ENCODE results near the gene EFCAB11. TPM values are rescaled to one million over a fixed set of nuclear protein-coding genes. Genes with fewer than 3 reads are reported as not detected.

Gene EFCAB11
- total RNA-seq, 2 donors from 2014 or later = 3.1 to 8.9 TPM

DNA sequence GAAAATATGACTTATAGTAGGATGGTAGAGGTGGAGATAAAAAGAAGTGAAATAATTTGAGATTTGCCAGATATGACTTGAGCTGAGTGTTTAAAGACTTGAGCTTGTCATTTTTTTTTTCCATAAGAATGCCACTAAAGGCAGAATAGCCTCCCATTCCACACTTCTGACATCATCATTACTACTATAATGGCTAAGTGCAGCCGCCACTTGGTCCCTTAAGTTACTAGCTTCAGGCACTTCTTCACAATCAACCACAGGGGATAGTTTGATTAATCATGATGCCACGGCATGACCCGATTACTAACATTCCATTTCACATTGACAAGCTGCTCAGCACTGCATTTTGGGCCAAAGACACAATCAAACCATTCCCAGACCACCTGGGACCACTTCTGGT is 127.9 kb downstream of the EFCAB11 start:
- peaks cover 5% of the 10 kb centered on the region for H3K9me3 ChIP-seq
- ATAC-seq (ENCODE audit: insufficient number of reproducible peaks, low FRiP score, low read depth) (no peak), DNase-seq (ENCODE audit: low spot score) (no peak)
- TF ChIP-seq, protein P1, sequence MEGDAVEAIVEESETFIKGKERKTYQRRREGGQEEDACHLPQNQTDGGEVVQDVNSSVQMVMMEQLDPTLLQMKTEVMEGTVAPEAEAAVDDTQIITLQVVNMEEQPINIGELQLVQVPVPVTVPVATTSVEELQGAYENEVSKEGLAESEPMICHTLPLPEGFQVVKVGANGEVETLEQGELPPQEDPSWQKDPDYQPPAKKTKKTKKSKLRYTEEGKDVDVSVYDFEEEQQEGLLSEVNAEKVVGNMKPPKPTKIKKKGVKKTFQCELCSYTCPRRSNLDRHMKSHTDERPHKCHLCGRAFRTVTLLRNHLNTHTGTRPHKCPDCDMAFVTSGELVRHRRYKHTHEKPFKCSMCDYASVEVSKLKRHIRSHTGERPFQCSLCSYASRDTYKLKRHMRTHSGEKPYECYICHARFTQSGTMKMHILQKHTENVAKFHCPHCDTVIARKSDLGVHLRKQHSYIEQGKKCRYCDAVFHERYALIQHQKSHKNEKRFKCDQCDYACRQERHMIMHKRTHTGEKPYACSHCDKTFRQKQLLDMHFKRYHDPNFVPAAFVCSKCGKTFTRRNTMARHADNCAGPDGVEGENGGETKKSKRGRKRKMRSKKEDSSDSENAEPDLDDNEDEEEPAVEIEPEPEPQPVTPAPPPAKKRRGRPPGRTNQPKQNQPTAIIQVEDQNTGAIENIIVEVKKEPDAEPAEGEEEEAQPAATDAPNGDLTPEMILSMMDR (IDR thresholded peaks at IDR 0.05) = no peak
- no peak overlapping the region for H3K27ac ChIP-seq
- H3K36me3 ChIP-seq = no peaks in the 10 kb centered on the region
- H3K27me3 ChIP-seq (replicated peaks; ENCODE audit: insufficient read depth) = no peaks in the 10 kb centered on the region
- no peak overlapping the region for H3K4me3 ChIP-seq
- no peaks in the 10 kb centered on the region for H3K4me1 ChIP-seq (ENCODE audit: control insufficient read depth in 1 of 2, low read depth in 2 of 2)

DNA sequence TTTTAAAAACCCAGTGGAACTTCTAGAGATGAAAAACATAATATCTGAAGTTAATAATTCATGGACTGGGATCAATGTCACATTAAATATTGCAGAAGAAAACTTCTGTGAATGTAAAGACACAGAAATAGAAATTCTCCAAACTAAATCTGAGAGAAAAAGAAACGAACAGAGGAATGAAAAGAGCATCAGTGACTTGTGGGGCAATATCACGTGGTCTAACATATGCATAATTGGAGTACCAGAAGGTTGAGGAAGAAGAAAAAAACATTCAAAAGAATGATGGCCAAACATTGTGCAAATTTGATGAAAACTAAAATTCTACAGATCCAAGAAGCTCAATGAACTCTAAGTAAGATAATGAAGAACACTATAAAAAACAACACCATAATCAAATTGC is 130.8 kb downstream of the EFCAB11 start:
- Histone ChIP-seq H3K4me1 (ENCODE audit: control insufficient read depth in 1 of 2, low read depth in 2 of 2) (no peaks in the 10 kb centered on the region), H3K36me3 (no peaks in the 10 kb centered on the region), H3K27ac (no peak overlapping the region), H3K9me3 (peaks cover 5% of the 10 kb centered on the region), H3K27me3 (replicated peaks; ENCODE audit: insufficient read depth) (no peaks in the 10 kb centered on the region), H3K4me3 (no peak overlapping the region)
- DNase-seq (ENCODE audit: low spot score) (no peak), ATAC-seq (ENCODE audit: insufficient number of reproducible peaks, low FRiP score, low read depth) (no peak)
- TF ChIP-seq, protein P1 (IDR thresholded peaks at IDR 0.05) = no peak

DNA sequence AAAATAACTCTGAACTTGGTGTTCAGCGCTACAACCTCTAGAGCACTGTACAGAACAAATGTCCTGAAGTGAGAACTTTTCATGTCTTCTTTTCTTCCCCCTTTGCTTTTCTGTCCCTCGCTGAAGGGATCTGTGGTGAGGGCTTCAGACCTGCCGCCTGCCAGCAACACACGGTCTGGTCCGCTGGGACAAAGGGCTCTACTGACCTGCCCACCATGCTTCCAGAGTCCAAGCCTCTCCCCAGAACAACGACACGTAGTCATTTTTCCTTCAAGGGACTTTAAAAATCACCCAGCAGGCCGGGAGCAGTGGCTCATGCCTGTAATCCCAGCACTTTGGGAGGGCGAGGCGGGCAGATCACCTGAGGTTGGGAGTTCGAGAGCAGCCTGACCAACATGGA is 140.4 kb downstream of the EFCAB11 start:
- Histone ChIP-seq H3K9me3 (no peaks in the 10 kb centered on the region), H3K27ac (peak overlapping the region; percentile 92 to 95), H3K27me3 (replicated peaks; ENCODE audit: insufficient read depth) (no peaks in the 10 kb centered on the region), H3K4me3 (peak overlapping the region; percentile 60), H3K36me3 (no peaks in the 10 kb centered on the region), H3K4me1 (ENCODE audit: control insufficient read depth in 1 of 2, low read depth in 2 of 2) (peaks cover 7 to 16% of the 10 kb centered on the region in 2 donors)
- TF ChIP-seq, protein P1 (IDR thresholded peaks at IDR 0.05) = no peak
- ATAC-seq (ENCODE audit: insufficient number of reproducible peaks, low FRiP score, low read depth) = peak; percentile 8
- DNase-seq (ENCODE audit: low spot score) = no peak

DNA sequence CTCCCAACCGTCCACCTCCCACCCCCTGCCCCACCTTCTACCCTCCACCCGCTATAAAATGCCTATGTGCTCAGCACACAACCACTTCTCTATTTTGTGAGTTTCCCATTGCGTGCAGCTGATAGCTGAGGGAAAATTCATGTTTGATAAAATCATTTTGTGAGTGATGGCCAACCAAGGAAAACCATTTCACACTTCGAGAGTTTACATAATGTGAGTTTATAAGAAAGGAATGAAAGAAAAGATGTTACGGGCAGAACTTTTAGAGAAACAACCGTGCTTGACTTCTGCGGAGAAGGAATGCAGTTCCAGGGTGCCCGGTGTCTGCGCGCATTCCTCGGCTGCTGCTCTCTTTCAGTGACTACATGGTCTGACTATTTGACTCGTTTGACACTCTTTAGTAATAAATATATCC is 140.9 kb downstream of the EFCAB11 start:
- H3K36me3 ChIP-seq = no peaks in the 10 kb centered on the region
- no peaks in the 10 kb centered on the region for H3K9me3 ChIP-seq
- TF ChIP-seq, protein P1 (IDR thresholded peaks at IDR 0.05) = no peak
- peaks cover 7 to 16% of the 10 kb centered on the region in 2 donors for H3K4me1 ChIP-seq (ENCODE audit: control insufficient read depth in 1 of 2, low read depth in 2 of 2)
- DNase-seq (ENCODE audit: low spot score) (no peak), ATAC-seq (ENCODE audit: insufficient number of reproducible peaks, low FRiP score, low read depth) (peak; percentile 83)
- H3K27me3 ChIP-seq (replicated peaks; ENCODE audit: insufficient read depth) = no peaks in the 10 kb centered on the region
- H3K4me3 ChIP-seq = peak overlapping the region; percentile 60
- peak overlapping the region; percentile 92 to 95 for H3K27ac ChIP-seq

DNA sequence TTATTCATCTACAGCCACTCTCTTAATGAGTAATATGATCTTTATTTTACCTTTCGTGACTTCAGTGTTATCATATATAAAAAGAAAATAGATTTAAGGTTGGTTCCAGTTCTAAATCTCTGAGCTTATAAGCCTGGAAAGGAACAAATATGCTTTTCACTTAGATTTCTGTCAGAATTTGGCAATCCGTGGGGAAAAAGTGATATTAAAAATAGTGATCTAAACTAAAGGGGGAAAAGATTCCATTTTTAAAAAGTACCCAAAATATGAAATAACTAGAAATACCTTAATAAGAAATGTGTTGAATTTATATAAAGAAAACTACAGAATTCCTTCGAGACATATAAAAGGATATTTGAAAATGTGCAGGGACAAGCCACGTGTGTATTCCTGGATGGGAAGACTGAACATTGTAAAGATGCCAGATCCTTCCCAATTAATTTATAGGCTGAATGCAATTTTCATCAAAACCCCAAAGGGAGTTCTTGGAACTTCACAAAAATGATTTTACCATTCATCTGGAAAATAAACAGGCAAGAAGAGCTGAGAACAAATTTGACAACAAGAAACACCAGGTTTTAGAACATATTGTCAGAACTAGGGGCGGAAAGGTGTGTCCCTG is 142.5 kb downstream of the EFCAB11 start:
- Histone ChIP-seq H3K4me3 (no peak overlapping the region), H3K36me3 (no peaks in the 10 kb centered on the region), H3K9me3 (no peaks in the 10 kb centered on the region), H3K27ac (peak overlapping the region in 1 of 2 donors; percentile 15), H3K4me1 (ENCODE audit: control insufficient read depth in 1 of 2, low read depth in 2 of 2) (peaks cover 2 to 16% of the 10 kb centered on the region in 2 donors), H3K27me3 (replicated peaks; ENCODE audit: insufficient read depth) (no peaks in the 10 kb centered on the region)
- TF ChIP-seq, protein P1 (IDR thresholded peaks at IDR 0.05) = no peak
- ATAC-seq (ENCODE audit: insufficient number of reproducible peaks, low FRiP score, low read depth) = no peak
- no peak for DNase-seq (ENCODE audit: low spot score)

Measured in thoracic aorta (tissue), 2 donors.